GF-D8 (cell line): ENCODE measurements around the gene COL4A2.
A peak's percentile ranks its signal among the peaks of the same experiment; 100 is the strongest.
"Not testable (repeated sequence)": the region's sequence is repeated elsewhere in the genome, so short reads cannot be mapped to it uniquely, and the experiment has no call there.

Experiments
- DNase-seq: peaks from one replicate; lab custom pipeline; 2025; lab: John Stamatoyannopoulos, UW

The COL4A2 gene

DNA sequence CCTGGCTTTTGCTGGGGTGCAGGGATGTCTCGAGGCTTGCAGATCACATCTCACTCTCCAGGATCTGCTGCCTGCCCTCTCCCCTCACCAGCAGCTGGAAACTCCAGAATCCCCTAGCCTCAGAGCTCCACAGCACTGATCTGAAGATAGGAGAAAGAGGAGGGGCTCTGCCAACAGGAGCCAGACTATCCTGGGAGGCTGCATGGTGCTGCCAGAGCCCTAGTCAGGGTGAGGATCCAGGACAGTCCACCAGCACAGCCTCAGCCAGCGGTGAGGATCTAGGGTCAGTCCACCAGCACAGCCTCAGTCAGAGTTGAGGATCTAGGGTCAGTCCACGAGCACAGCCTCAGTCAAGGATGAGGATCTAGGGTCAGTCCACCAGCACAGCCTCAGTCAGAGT lies 189.2 kb downstream of the COL4A2 start:
- no peak for DNase-seq

DNA sequence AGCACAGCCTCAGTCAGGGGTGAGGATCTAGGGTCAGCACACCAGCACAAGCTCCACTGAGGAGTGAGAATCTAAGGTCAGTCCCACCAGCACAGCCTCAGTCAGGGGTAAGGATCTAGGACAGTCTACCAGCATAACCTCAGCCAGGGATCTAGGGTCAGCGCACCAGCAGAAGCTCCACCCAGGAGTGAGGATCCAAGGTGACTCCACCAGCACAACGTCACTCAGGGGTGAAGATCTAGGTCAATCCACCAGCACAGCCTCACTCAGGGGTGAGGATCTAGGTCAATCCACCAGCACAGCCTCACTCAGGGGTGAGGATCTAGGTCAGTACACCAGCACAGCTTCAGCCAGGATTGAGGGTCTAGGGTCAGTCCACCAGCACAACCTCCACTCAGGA lies 189.9 kb downstream of the COL4A2 start:
- DNase-seq: no peak

DNA sequence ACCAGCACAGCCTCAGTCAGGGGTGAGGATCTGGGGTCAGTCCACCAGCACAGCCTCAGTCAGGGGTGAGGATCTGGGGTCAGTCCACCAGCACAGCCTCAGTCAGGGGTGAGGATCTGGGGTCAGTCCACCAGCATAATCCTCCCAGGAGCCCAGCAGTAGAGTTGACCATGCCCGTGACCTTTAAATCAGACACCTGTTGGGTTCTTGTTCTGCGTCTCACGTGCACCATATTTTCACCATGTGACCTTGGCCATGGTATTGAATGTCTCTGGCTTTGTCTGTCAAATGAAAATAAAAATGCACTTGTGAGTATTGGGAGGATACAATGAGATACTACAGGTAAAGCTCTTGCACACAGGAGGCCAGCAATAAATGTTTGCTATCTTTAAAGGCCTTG lies 190.8 kb downstream of the COL4A2 start:
- not testable (repeated sequence) for DNase-seq

DNA sequence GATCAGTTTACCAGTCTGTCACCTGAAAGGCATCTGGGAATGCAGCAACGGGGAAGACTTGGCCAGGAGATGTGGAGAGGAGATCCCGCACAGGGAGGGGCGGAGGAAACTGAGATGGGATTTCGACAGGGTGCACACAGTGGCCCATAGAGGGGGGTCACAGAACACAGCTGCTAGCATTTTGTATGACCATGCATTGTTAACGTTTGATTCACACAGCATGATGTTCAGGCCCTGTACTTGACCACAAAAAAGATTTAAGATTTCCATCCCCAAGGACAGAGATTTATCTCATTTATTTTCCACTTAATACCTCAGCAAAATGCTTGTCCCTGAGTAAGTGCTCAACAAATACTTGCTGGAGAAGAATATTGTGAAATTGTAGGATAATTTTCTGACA lies 191.2 kb downstream of the COL4A2 start:
- DNase-seq: no peak

DNA sequence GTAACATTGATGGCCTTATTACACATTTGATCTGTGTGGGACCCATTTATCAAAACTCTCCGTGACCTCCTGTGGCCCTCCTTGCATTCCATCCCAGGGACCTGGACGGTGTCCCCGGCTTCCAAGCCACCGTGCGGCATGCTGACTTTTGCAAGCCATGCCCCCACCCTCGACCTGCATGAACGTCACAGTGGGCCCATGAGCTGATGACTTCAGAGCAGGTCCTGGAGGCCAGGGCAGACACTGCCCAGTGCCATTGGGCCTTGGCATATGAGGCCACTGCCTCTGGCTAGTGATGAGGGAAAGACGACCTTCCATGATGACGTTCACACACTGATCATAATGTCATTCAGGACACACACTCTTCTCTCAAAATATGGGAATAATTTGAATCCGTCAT lies 191.7 kb downstream of the COL4A2 start:
- no peak for DNase-seq

DNA sequence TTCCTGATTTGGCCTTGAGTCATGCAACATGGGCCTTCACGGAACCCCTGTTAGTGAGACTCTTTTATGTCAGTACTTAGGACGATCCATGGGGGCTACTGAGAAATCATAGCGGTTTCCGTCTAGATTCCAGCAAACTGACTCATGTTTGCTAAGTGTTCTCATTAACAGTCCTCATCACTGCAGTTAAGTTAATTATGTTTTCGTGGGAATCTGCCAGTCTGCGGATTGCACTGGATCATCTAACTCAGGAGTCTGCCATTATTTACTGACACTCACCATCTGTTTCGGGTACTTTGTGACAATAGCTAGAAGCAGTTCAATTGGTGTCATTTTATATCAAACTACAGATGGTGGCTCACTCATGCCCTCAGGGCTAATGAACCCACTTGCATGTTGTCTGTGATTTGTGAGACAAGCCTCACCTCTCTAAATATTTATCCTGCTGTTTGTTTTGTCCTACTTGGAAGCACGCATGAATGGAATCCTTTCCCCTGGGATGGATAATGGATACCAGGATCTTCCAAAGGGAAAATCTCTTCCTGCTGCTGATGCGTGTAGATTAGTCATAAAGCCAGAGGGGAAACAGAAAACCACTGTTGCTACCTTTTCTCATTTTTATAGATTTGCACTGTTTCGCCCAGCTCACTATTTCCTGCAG lies 192.7 kb downstream of the COL4A2 start:
- DNase-seq: no peak

DNA sequence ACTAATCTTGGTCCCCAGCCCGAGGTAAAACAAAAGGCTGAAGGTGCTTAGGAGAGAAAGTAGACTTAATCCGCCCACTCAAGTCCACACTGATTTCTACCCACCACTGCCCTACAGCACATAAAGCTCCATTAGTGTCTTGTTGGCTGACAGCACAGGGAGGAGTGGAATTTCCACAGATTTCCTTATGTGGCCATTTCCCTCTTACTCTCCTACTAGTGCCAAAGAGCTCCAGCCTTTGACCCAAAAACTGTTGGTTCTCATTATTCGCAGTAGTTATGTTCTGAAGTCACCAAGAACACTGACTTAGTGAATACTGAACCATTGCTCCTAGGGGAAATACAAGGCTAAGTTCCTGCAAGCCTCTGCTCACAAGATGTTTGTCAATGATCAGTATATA lies 193.3 kb downstream of the COL4A2 start:
- DNase-seq: no peak

DNA sequence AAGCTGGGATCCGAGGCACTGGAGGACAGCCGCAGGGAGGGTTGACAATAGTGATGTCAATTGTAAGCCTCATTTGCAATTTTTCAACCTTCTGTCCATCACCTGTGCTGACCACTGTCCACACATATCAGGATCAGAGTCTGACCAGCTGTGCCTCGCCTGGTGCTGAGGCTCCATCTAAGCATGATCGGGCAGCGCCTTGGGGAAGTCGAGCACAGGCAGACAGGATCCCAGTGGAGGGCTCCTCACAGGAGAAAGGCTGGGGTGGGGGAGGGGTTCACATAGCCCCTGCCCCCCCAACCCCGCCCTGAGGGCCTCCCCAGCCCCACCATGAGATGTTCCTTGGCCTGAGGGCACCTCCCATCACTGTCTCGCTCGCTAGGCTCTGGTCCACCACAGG lies 194.1 kb downstream of the COL4A2 start:
- no peak for DNase-seq

DNA sequence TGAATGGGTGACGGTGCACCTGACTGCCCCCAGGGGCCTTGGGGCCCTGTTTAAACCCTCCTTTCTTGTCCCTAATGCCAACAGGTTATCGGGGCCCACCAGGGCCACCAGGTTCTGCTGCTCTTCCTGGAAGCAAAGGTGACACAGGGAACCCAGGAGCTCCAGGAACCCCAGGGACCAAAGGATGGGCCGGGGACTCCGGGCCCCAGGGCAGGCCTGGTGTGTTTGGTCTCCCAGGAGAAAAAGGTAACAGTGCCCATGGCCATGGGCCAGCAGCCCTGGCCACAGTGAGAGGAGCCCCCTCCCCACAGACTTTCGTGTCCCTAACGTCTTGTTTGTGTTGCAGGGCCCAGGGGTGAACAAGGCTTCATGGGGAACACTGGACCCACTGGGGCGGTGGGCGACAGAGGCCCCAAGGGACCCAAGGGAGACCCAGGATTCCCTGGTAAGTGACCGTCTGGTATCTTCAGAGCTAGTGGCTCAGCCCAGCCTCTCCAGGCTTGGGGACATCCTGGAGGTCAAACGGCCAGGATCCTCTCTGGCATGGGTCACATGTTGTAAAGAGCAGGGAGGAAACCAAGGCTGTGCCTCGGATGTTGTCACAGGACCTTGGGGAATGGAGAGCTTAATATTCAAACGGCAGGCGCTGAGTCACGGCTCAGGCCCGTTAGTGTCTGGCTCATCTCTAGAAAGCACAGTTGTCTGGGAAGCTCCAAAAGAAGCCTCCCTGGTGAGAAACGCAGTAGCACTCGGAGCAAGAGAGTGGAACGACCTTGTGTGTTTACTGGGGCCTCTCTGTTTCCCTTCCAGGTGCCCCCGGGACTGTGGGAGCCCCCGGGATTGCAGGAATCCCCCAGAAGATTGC lies 196.2 kb downstream of the COL4A2 start:
- DNase-seq: peak; percentile 49

DNA sequence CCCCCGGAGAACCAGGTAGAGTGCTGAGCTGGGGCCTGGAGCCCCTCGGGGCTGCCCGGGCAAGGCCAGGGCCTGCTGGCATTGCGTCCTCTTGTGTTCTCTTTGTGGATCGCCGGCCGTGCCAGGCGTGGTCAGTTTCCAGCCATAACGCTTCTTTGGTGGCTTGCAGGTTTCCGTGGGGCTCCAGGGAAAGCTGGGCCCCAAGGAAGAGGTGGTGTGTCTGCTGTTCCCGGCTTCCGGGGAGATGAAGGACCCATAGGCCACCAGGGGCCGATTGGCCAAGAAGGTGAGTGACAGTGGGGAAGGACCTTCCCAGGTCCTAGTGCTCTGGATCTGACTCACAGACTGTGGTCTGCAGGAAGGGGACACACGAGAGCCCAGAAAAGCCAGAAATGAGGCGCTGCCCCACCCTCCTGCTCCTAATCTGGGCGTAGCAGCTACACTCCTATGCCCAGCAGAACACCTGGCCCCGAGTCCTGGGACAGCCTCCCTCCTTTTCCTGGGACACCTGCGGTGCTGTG lies 197.0 kb downstream of the COL4A2 start:
- DNase-seq: no peak

DNA sequence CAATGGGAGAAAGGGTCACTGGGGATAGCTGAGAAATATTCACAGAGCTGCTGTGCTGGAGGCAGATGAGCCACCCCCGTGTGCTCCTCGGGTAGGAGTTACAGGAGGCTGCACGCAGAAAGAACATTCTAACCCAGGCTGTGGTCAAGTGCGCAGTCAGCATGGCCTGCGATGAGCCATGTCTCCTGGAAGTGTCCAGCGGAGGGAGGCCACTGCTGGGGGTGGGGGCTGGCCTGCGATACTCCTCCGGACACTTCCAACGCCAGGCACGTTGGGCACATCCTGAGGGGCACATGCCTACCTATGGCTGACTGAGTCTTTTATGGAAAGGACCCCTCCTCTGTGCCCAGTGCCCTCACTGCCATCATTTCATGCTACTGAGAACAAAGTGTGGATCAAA lies 198.5 kb downstream of the COL4A2 start:
- no peak for DNase-seq

DNA sequence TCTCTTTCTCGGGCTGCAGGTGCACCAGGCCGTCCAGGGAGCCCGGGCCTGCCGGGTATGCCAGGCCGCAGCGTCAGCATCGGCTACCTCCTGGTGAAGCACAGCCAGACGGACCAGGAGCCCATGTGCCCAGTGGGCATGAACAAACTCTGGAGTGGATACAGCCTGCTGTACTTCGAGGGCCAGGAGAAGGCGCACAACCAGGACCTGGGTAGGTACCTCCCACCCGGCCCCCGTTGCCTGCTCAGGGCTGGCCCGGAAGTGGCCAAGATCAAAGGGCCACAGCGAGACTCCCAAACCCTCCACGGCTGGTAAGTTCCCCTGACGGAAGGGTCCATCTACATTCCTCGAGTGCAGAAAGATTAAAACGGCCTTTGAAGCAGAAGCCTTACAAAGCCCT lies 199.3 kb downstream of the COL4A2 start:
- DNase-seq: no peak

DNA sequence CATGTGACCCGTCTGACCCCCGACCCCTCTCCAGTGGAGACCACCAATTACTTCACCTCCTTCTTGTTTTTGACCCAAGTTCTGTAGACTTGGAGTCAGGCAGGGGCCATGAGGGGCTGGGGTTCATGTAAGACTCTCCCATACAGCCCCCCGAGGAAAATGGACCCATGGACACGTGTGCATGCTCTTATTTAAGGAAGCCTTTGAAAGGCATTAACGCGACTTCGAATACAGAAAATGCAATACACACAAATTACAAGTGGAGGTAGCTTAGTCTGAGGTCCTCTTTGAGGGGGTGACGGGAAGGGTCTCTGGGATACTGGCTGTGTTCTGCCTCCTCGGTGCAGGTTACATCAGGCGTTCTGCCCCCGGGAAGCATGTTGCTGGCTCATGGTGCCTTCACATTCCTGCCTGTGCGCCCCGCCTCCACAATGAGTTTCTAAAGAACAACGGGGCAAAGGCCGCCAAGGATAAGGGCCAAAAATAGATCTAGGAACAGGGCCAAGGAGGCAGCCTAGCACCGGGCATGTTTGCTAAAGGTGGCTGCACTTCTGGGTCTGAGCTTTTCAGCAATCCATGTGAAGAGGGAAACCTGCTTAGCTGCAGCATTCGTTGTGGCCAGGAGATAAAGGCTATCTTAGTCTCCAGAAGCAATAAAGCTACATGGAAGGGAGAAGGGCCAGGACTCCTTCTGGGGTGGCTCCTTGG lies 199.9 kb downstream of the COL4A2 start:
- DNase-seq: no peak

DNA sequence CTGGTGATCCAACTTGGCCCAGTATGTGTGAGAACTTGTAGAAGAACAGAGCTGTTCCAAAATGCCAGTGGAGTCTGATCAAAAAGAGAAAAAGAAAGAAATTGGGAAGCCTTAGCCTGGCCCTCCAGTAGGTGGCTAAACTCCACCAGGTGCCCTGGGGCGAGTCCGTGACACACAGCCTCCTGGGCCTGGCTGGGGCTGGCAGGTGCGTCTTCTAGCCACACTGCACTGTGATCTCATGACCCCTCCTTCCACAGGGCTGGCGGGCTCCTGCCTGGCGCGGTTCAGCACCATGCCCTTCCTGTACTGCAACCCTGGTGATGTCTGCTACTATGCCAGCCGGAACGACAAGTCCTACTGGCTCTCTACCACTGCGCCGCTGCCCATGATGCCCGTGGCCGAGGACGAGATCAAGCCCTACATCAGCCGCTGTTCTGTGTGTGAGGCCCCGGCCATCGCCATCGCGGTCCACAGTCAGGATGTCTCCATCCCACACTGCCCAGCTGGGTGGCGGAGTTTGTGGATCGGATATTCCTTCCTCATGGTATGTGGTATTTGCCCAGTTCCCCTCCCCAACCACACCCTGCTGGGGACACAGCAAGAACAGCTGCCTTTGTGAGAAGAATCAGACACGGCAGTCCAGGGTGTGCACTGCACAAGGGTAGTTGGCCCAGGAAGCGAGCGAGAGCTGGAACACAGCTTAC lies 200.7 kb downstream of the COL4A2 start:
- no peak for DNase-seq

DNA sequence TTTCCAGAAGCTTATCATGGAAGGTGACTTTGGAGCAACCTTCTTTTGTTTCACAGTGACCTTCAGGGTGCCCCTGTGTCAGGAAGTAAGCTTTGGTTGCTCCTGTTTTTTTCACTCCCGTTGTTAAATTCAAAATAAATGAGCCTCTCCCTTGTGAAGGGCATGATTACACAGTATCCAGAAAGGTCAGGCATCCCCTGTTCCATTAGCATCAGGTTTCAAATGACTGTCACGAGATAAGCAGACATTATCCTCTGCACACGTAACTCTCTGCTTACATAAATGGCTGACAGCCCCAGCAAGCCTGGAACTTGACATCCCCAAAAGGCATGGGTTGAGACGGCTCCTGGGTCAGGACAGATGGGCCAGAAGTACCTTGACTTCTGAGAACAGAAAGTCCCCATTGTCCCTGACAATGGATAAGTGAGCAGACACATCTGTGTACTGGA lies 202.4 kb downstream of the COL4A2 start:
- no peak for DNase-seq

DNA sequence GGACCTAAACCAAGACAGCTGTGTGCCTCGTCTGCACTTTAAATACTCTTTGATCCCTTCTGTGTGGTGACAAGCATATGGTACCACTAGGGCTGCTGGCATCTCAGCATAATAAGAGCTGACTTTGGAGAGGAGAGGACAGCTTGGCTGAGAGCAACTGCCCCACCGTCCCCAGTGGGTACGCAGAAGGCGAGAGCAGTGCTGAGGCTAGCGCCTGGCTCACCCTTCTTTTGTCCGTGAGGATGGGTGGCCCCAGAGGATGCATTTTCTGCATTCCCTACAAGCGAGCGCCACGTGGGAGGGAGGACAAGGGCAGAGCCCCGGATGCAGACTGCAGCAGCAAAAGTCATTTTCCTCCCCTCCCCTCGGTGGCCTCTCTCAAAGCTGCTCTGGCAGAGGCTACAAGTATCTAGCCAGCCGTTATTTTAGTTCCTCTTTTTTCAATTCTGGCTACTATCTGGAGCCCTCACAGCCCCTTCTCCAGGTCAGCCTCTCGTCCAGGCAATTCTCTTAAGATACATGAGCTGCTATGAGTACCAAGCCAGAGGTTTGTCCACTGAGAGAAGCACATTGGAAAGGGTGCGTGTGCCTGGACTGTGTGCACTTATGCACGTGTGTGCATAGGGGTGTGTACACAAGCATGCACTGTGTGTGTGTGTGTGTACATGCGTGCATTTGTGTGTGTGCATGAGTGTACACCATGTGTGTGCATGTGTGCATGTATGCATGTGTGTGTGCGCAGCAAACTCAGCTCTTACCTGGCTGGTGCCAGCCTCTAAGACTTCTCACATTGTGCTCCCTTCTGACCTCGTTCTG lies 203.1 kb downstream of the COL4A2 start:
- peak; percentile 91 for DNase-seq

DNA sequence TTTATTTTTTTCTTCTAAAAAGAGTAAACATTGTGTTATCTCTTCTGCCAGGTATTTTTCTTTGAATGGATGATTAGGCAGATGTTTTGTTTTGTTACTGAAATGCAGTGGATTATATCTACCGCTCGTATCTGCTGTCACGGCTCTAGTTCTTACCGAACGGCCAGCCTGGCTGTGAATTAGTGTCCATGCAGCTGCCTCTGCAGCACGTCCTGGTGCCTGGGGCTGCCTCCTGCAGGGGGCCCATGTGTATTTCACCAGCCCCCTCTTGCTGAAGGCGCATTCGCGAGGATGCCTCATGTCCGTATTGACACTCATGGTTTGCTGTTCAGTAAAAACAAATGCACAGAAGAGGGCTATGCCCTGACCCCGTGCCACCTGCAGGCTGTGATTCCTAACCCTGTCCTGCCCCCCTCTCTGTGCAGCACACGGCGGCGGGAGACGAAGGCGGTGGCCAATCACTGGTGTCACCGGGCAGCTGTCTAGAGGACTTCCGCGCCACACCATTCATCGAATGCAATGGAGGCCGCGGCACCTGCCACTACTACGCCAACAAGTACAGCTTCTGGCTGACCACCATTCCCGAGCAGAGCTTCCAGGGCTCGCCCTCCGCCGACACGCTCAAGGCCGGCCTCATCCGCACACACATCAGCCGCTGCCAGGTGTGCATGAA lies 204.6 kb downstream of the COL4A2 start:
- no peak for DNase-seq

DNA sequence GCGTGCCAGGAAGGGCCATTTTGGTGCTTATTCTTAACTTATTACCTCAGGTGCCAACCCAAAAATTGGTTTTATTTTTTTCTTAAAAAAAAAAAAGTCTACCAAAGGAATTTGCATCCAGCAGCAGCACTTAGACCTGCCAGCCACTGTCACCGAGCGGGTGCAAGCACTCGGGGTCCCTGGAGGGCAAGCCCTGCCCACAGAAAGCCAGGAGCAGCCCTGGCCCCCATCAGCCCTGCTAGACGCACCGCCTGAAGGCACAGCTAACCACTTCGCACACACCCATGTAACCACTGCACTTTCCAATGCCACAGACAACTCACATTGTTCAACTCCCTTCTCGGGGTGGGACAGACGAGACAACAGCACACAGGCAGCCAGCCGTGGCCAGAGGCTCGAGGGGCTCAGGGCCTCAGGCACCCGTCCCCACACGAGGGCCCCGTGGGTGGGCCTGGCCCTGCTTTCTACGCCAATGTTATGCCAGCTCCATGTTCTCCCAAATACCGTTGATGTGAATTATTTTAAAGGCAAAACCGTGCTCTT lies 205.2 kb downstream of the COL4A2 start:
- DNase-seq: no peak

DNA sequence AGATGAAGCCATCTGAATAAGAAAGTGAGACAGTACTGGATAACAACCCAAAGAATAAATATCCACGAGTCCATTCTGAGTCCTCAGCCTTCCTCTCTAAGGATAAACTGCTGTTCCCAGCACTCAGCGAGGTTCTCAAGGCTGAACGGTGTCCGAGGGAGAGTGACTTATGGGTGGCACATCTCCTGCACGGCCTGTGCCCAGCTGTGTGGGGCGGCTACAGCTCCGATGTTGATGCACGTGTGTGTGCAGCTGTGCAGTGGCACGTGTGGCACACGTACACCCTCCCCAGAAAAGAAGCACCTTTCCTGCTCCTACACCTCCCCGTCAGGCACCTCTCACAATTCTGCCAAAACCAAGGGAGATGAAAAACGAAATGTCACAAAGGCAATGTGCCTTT lies 209.4 kb downstream of the COL4A2 start:
- DNase-seq: no peak

DNA sequence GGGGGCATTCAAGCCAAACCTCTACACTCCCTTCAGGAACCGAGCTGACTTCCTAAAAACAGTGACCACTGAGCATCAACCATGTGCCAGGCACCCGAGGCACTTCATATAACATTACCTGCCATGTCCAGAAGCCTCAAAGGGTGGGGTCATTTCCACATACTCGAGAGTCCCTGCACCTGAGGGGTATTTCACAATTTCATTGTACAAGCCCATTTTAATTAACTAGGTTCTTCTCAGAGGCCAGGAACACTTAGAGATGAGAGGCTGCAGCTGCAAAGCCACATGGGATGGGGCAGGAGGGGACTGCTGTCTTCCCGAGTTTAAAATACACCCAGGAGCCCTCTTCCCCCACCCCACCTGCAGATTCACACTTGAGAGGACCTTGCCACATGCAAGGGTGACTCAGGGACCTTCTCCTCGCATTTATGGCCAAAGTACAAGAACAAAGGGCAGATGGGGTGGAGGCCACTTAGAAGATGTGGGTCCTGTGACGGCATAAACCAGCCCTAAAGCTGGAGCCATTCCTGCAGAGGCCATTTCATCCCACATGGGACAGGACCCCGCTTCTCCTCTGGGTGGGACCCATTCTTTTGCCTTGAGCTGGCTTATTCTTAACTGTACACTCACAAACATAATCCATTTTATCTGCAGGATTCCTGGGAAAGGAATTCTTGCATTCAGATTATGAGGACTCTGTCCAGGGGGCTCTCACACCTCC lies 210.6 kb downstream of the COL4A2 start:
- no peak for DNase-seq
